HT1080 (cell line): ENCODE results near the gene SGK1. TPM values are rescaled to one million over a fixed set of nuclear protein-coding genes. Genes with fewer than 3 reads are reported as not detected.

ENCODE experiments used
- DNase-seq: peaks from one replicate; pipeline ENCODE4 v3.0.0-alpha.2; 2015; ENCODE audit warnings: low read depth
- total RNA-seq: library from RNA; depleted of rRNA; stranded (reverse); fragments of >200 nt; shearing (Covaris generic); gene quantifications from 2 replicates; pipeline ENCODE4 v1.2.3, GENCODE V29; 2014

SGK1 gene
- total RNA-seq, 1 experiment from 2014 or later, result 169 TPM

DNA sequence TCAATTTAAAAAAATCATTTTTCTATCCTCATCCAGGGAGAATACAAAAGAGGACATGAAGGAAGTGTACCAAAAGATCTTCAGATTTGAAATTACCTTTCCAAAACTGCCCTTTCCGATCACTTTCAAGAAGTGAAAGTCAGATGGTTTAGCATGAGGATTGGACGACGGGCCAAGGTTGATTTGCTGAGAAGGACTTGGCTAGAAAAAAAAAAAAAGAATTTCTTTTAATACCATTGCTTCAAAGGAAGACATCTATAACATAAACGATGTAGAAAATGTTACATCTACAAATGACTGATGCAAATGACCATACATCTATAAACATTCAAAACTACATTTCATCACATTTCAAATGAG is 144.6 kb downstream of the SGK1 start:
- DNase-seq, result no peak

DNA sequence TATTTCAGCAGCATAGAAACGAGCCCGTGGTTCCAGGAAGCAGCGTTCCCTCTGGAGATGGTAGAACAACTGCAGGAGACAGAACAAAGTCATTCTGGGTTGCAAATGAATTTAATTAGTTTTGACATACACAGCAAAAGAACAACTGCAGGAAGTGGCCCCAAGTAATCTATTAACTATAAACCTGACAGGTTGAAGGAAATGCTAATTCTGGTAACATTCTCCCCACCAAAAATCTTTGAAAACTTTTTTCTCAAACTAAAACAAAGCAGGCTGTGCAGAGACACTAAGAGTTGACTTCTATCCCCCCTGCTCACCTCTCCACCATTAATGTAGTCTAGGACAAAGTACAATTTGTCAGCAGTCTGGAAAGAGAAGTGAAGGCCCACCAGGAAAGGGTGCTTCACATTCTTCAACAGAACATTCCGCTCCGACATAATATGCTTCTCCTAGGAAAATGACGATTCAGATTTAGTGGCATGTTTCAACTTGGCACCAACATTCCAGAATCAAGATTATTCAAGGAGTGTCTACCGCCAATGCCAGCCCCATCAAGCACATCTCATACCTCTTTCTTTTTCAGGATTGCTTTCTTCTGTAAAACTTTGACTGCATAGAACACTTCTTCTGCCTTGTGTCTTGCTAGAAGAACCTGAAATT is 145.1 kb downstream of the SGK1 start:
- no peak for DNase-seq

DNA sequence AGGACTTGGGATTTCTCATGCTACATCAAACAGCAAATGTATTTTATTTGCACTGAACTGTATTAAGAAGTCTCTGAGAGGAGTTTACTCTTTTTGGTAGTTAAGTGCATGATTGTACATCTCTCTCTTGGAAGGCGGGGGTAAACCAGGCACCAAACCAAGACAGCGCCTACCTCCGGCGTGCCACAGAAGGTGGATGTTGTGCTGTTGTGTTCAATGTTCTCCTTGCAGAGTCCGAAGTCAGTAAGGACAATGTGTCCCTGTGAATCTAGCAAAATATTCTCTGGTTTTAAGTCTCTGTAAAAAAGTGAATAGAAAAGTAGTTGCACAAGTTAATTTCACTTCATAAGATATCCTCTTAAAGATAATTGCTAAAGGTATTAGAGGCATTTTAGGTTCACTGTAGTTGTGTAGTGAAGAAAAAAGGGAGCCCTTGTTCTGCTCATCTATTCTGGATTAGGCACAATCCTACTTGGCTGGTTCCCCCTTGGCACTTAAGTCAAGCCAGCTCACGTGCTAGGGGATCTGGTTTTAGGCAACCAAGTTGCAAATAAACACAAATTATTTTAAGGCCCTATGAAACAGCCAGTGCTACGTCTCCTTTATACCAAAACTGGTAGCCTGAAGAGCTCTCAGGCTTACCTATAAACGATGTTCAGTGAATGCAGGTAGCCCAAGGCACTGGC is 145.7 kb downstream of the SGK1 start:
- no peak for DNase-seq

DNA sequence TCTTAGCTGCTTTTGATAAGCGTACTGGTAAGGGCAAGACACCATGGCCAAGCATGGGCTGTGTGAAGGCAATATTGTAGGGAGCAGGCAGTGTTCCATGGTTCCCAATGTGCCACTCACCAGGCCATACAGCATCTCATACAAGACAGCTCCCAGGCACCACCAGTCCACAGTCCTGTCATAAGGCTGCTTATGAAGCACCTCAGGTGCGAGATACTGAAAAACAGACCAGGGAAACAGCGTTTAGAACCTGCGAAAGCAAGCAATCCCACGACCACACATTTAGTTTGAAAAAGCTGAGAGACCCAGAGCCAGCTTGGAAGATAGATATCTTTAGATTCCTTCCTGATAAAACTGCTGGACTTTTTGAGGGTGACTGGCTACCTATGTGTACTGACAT is 146.4 kb downstream of the SGK1 start:
- peak; percentile 3 for DNase-seq

DNA sequence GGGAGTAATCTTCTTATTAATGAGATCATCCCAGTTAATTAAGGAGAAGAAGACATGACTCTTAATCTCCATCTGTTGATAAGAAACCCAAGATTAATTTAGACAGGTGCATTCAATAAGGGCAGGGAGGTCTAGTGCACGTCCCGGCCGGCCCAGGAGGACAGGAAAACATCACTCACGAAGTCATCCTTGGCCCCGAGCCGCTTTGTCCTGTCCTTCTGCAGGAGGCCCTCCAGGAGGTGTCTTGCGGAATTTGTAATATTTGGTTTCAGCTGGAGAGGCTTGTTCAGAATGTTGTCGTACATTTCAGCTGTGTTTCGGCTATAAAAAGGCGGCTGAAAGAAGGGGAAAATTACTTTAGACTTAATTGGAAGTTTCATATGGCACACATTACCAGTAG is 147.1 kb downstream of the SGK1 start:
- peak; percentile 11 for DNase-seq

DNA sequence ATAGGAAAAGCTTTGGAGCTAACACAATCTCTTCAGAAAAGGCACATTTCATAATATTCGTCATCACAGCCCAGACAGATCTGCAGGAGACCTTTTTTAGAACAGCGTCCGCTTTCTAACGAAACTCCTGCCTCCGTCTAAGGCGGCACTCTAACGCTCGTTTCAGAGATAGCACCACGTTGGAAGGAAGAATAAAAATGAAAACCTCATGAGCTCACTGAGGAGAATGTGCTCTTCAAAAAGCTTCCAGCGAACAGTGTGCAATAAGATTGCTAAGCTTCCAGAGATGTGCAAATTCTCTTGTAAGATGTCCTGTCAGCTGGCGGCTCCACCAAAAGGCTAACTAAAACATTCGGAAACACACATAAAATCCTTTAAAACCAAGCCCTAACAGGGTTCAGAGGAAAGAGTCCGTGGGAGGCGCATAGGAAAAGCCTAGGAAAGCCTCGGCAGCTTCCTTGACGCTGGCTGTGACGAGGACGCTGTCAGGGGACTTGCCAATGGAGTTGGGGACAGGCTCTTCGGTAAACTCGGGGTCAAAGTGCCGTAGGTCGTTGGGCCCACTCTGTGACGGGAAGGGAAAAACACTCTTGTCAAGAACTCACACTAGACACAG is 147.9 kb downstream of the SGK1 start:
- no peak for DNase-seq

DNA sequence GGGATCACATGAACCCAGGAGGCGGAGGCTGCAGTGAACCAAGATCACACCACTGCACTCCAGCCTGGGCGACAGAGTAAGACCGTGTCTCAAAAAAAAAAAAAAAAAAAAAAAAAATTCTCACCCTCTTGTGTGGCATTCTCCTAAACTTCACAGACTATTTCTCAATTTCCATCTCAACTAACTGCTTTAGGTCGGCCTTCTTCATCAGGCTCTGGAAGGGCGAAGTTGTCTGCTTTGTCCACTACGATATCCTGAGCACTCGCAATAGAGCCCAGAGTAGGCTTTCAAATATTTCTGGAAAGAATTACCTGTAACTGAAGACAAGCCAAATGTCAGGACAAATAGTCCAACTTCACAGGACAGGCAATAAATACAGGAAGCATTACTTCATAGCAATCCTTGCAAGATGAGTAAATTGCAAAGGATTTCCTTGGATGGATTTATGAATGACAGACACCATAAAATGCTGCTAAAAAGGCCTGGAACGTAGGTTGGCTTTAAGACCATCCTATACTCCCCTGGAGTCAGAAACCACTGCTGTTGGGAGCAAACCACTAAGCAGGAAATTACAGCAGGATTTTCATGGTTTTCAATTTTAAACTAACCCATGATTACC is 149.2 kb downstream of the SGK1 start:
- peak; percentile 30 for DNase-seq

DNA sequence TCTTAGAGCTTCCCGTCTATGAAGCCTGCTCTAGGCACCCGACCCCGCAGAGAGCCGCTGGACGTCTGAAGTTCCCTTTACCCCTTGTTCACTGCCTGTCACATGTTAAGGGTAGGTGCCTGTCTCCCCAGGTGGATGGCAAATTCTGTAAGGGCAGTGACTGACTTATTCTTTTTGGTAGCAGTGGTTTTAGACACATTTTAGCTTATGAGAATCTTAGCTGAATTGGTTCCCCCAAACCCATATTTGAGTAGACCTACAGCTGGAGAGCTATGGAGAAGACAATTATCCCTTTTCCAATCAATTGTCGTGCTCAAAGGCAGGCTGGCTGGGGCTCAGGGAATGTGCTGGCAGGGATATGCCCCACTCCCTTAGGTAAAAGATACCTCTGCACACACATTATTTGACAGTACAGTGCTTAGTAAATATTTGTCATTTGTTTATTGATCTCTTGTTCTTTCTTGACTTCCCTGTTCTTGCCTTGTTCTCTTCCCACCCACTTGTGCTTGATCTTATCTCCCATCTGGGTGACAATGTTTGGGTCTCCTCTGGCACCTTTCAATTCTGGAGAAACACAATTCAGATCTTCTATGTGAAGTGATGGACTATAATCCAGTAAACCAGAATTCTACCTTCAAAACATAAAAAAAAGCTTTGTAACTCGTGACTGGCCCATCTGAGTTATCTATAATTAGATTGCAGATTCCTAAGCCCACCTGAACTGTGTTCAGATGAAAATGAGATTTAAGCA is 151.2 kb downstream of the SGK1 start:
- DNase-seq, result peak; percentile 17

DNA sequence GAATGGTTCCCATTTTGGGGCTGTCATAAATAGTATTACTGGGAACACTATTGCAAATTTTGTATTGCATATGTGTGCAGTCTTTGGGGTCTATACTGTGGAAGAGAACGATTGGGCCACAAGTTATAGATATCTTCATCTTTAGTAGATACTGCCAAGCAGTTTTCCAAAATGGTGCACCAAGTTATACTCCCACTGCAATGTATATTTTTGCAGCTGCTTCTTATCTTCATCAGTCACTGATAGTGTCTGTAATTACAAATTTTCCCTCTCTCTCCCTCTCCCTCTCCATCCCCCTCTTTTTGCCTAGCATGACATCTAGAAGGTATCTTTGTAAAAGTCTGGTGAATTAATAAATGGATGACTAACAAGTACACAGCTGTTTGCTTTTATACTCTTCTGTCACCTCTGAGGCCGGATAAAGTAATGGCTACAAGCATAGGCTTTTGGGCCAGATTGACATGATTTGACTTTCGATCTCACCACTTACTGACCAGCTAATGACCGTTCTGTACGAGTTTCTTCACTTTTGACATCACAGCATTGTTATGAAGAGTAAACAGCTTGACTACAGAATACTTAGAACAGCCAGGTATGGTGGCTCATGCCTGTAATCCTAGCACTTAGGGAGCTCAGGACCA is 152.2 kb downstream of the SGK1 start:
- DNase-seq, result no peak

DNA sequence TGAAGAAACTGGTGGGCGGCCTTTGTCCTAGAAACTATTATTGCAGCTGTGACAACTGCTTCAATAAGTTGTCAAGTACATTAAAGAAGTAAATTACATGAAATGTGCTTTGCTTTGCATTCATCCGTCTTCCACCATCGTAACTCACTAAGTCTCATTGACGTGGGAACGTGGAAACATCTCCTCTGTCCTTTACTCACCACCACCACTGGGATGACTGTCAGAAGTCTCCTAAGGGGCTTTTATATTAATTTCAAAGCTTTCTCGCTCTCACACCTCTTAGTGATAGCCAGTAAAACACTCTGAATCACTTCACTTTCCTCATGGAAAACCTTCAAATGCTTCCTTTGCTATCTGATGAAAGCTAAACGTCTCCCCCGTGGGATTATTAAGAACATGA is 153.6 kb downstream of the SGK1 start:
- DNase-seq, result no peak

DNA sequence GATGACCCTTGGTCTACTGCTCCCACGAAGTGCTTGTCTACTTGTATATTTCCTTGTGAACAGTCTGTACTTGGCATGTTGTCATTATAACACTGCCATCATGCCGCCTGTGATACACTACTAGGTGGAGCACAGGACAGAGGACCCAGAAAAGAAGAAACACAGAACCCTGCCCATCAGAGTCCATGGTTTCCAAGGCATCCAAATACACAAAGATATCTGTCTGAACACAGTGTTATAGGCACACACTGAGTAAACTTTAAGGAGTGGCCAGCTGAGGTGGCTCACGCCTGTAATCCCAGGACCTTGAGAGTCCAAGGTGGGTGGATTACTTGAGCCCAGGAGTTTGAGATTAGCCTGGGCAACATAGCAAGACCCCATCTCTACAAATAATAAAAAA is 155.0 kb downstream of the SGK1 start:
- no peak for DNase-seq

DNA sequence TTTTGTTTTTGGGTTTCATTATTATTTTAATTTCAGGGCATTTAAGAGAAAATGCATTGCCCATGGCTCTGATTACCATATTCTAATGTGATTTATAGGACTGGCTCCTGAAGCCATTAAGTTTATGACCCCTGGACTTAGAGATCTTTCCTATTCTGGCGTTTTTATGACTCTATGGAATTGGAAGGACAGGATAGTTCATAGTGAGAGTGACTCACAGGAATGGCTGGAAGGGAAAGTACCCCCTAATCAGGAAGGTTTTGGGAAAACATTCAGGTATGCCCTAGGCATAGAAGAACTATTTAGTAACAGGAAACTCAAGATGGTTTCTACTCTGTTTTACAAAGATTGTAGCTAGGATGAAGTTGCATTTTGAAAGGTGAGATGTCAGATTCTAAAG is 156.9 kb downstream of the SGK1 start:
- peak; percentile 6 for DNase-seq

DNA sequence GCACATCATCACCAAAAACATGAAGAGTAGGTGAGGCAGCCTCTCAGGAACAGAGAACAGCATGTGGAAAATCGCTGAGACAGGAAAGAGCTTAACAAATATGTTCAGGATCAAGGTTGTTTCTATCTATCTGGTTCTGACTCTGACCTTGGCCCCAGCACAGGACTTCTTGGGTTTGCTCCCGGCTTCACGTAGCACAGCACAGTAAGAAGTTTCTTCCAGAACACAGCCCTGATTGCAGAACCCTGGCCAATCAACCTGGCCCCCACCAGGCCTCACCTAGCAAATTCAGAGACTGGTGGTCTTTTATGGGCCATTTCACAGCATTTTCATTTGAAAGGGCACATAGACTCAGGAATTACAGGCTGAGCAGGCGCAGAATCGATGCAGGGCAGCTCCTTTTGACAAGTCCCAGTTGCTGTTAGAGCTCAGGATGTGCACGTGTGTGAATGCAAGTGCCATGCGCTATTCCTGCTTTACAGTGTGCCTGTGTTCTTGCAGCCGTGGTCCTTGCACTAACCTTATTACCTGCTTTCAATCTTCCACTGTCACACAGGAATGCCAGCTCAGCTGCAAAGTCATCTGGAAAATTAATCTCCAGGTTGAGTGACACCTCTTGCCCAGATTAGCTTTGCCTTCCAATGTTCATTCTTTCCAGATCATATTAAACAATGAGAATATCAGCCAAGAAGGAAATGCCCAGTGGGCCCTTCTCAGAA is 165.0 kb downstream of the SGK1 start:
- no peak for DNase-seq

DNA sequence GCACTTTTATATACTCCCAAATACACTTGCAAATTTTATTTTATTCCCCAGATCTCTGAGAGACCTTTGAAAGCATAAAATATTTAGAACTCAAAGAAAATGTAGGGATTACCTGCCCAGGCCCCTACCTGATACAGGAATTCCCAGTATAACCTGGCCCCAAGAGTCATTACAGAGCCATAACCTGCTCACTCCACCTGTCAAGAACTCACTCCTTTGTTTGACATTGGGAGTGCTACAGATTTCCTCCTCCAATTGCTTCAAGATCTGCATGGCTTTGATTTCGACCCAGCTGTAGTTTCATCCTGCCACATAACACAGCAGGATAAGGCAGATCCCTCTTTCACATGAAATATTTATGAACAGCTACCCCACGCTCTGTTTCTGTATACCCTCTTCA is 169.3 kb downstream of the SGK1 start:
- DNase-seq, result no peak

DNA sequence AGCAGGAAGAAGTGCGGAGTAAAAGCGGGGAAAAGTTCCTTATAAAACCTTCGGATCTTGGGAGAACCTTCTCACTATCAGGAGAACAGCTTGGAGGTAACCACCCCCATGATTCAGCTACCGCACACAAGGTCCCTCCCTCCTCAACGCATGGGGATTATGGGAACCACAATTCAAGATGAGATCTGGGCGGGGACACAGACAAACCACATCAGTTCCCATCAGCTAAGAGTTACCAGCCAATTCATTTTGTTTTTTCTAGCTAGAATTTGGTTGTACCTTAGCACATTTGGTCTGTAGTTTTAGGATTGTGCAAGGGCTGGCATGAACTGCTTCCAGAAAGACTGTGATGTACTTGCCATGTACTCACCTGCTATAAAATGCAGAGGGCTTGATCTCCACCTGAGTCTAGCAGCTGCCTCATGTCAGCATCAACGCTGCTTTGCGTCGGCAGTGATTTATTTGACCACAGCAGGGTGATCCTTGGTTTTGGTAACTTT is 170.8 kb downstream of the SGK1 start:
- no peak for DNase-seq

DNA sequence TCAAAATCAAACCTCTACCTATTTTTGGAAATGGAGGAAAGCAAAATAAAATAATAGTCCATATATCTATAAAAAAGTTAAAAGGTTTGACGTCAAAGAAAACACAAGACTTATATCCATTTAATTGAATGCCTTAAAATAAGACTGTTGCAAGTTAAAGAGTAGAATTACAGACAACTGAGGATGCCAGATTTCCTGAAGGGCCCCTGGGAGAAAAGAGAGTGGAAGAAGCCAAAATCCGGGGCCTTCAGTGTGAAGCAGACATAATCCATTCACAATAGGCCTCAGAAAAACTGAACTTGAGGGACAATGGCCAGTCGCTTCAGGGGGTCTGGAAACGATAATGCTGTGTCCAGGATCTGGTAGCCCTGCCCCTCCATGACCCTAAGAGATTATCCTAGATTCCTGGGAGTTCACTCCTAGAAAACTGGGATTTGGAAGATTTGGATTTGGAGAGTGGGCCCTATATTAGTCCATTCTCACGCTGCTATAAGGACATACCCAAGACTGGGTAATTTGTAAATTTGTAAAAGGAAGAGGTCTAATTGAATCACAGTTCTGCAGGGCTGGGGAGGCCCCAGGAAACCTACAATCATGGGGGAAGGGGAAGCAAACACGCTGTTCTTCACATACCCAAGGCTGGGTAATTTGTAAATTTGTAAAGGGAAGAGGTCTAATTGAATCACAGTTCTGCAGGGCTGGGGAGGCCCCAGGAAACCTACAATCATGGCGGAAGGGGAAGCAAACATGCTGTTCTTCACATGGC is 171.5 kb downstream of the SGK1 start:
- DNase-seq, result no peak

DNA sequence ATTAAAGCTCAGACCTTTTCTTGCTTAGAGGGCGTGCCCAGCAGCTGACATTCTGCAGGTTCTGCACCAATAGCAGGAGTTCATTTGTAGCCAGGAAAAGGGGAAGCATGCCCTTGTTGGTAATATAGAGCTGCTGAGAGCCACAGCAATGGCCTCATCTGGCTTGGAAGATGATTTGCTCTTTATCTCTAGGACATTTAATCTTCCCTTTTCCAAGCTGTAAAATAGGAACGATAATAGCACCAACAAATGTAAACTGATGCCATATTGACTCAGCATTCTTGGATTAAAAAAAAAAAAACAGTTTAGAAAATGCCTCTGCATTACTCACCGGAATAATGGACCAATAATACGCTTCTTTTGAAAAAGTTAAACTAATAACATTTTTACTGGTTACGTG is 172.1 kb downstream of the SGK1 start:
- no peak for DNase-seq

DNA sequence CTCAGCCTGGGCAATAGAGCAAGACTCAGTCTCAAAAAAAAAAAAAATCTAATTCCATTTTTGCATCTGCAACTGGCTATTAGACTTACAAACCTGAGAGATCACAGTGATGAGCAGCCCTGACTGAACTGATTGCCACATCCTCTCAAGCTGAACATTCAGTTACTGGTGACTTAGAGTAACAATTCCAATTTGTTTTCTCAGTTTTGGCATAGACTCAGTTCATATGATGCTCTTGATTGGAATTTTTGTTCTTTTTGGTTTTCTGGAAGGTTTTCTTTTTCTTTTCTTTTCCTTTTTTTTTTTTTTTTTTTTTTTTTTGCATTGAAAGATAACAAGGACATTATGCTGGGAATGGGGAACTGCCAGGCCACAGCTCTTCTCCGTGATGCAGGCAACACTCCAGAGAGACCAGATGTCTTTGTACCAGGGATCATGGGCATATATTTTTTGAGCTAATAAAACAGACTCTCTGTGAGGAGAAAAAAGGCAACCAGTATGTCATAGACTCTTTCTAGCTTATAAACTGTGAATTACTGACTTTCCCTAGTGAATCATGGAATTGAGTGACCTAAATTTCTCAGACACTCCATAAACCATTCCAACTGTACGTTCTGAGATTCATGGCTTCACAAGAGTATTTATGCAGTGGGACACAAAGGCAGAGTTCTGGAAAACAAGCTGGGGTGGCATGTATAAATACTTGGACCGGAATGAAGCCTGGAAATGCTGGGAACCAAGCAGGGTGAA is 179.5 kb downstream of the SGK1 start:
- no peak for DNase-seq

DNA sequence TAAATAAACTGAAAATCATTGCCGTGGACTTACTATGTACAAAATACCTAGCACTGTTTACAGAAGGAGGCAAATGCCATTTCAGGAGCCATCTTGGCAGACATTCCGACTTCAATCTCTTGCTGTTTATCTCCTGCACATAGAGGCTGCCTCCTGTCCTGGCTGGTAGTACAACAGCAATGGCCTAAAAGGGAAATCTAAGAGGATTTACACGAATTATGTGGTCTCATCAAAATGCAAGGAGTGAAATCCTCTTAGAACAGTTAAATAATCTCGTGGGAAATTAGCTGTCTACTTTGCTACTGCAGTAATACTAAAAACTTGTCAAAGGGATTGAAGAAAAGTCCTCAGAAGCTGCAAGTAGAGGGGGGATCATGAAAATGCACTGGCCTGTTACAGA is 183.3 kb downstream of the SGK1 start:
- DNase-seq, result no peak
